GM21367 (cell line): ENCODE results near the gene ATG7.

ENCODE experiments used
- ATAC-seq: cut with Tn5 transposase; IDR thresholded peaks from one replicate; pipeline ENCODE4 v1.9.1; 2021; ENCODE audit not compliant: unreplicated experiment

The ATG7 gene

GRCh38 chr3:11603628-11604027 lies 331.4 kb downstream of the ATG7 start:
- no peak for ATAC-seq

GRCh38 chr3:11604139-11604892 lies 332.1 kb downstream of the ATG7 start:
- no peak for ATAC-seq

- ATAC-seq = no peak
Observed at GRCh38 chr3:11605398-11605797, 333.2 kb downstream of the ATG7 start.

- ATAC-seq = no peak
Observed at GRCh38 chr3:11606090-11606784, 334.0 kb downstream of the ATG7 start.

GRCh38 chr3:11606865-11607440 lies 334.8 kb downstream of the ATG7 start:
- no peak for ATAC-seq
